SIG-M5 (cell line): Measurements from ENCODE around the gene PGC.

Experiments used
- DNase-seq: peaks from one replicate; lab custom pipeline; 2025; lab: John Stamatoyannopoulos, UW

PGC gene

GRCh38 chr6:41730531-41731436, 16.4 kb downstream of the PGC start:
- no peak for DNase-seq

GRCh38 chr6:41729624-41730023, 17.6 kb downstream of the PGC start:
- DNase-seq, result no peak

- DNase-seq, result no peak
These were observed 18.2 kb downstream of the PGC start for GRCh38 chr6:41728954-41729353.

GRCh38 chr6:41728073-41728936, 18.9 kb downstream of the PGC start:
- no peak for DNase-seq

GRCh38 chr6:41727705-41728072, 19.5 kb downstream of the PGC start:
- no peak for DNase-seq

GRCh38 chr6:41726876-41727275, 20.3 kb downstream of the PGC start:
- DNase-seq, result no peak

- no peak for DNase-seq
These were observed 22.4 kb downstream of the PGC start for GRCh38 chr6:41724586-41725501.

- no peak for DNase-seq
These were observed 23.0 kb downstream of the PGC start for GRCh38 chr6:41724228-41724580.

GRCh38 chr6:41723530-41724227, 23.5 kb downstream of the PGC start:
- DNase-seq, result peak; percentile 74

GRCh38 chr6:41722969-41723529, 24.1 kb downstream of the PGC start:
- DNase-seq, result no peak

- no peak for DNase-seq
These were observed 25.8 kb downstream of the PGC start for GRCh38 chr6:41721414-41721813.

GRCh38 chr6:41720783-41721182, 26.4 kb downstream of the PGC start:
- DNase-seq, result no peak

- DNase-seq, result no peak
These were observed 27.0 kb downstream of the PGC start for GRCh38 chr6:41720262-41720620.

- no peak for DNase-seq
These were observed 27.5 kb downstream of the PGC start for GRCh38 chr6:41719436-41720261.

GRCh38 chr6:41718828-41719227, 28.4 kb downstream of the PGC start:
- DNase-seq, result no peak

GRCh38 chr6:41717392-41717736, 29.8 kb downstream of the PGC start:
- DNase-seq, result no peak

GRCh38 chr6:41716516-41717391, 30.4 kb downstream of the PGC start:
- DNase-seq, result no peak

GRCh38 chr6:41715795-41716515, 31.2 kb downstream of the PGC start:
- DNase-seq, result no peak
